ENCODE data around the gene DAB1.

DNA sequence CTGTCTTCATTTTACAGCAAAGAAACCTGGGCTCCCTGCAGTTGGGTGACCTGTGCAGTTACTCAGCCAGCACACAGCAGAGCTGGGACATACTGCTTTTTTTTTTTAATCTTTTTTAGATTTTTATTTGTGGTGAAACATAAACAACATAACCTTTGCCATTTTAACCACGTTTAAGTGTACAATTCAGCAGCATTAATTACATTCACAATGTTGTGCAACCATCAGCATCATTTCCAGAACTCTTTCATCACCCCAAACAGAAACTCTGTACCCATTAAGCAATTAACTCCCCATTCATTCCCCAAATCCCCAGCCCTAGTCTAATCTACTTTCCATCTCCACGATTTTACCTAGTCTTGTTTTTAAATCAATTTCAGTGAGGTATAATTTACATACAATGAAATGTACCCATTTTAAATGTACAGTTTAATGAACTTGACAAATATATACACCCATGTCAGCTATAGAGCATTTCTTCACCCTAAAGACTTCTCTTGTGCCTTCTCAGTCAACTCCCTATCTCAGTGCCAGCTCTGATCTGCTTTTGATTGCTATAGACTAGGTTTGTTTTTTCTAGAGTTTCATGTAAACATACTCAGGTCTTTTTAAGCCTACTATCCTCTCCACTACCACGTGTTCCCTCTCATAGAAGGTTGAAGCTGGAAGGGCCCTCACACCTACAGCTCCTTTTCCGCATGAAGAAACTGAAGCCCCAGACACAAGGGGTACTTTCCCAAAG is 420.3 kb downstream of the DAB1 start:
- TF ChIP-seq, protein P1, sequence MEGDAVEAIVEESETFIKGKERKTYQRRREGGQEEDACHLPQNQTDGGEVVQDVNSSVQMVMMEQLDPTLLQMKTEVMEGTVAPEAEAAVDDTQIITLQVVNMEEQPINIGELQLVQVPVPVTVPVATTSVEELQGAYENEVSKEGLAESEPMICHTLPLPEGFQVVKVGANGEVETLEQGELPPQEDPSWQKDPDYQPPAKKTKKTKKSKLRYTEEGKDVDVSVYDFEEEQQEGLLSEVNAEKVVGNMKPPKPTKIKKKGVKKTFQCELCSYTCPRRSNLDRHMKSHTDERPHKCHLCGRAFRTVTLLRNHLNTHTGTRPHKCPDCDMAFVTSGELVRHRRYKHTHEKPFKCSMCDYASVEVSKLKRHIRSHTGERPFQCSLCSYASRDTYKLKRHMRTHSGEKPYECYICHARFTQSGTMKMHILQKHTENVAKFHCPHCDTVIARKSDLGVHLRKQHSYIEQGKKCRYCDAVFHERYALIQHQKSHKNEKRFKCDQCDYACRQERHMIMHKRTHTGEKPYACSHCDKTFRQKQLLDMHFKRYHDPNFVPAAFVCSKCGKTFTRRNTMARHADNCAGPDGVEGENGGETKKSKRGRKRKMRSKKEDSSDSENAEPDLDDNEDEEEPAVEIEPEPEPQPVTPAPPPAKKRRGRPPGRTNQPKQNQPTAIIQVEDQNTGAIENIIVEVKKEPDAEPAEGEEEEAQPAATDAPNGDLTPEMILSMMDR (IDR thresholded peaks at IDR 0.05; ENCODE audit: low read depth, low read length, poor library complexity, severe bottlenecking): no peak
- TF ChIP-seq EZH2phosphoT487 (IDR thresholded peaks at IDR 0.05; ENCODE audit: borderline replicate concordance, low read length): no peak

Measured in DOHH2 (cell line).